Mesenchymal stem cell (in vitro differentiated cells and primary cell): ENCODE results near the gene SEC24C.
A peak's percentile ranks its signal among the peaks of the same experiment; 100 is the strongest.

Experiments
- DNase-seq: peaks from one replicate; pipeline ENCODE4 v3.0.0-alpha.2; 2013
- H2AFZ ChIP-seq: one replicate; pipeline ENCODE4 v1.6.1; 2013; ENCODE audit warnings: low read depth, mild to moderate bottlenecking, control low read depth, inconsistent platforms, low read length, moderate library complexity
- H2AK5ac ChIP-seq: 2 replicates; pipeline ENCODE4 v1.6.1; 2013; ENCODE audit warnings: low read length, moderate library complexity, mild to moderate bottlenecking, inconsistent platforms; ENCODE audit not compliant: severe bottlenecking
- H2BK120ac ChIP-seq: one replicate; pipeline ENCODE4 v1.6.1; 2013; ENCODE audit warnings: low read depth, mild to moderate bottlenecking, inconsistent platforms, low read length, moderate library complexity
- H2BK12ac ChIP-seq, 2 experiments: one replicate each; pipeline ENCODE4 v1.6.1; 2013; ENCODE audit warnings: inconsistent platforms in 2 of 2, low read length in 2 of 2, mild to moderate bottlenecking in 2 of 2, moderate library complexity in 2 of 2, control low read depth in 1 of 2
- H2BK15ac ChIP-seq: one replicate; pipeline ENCODE4 v1.6.1; 2013; ENCODE audit warnings: mild to moderate bottlenecking, low read depth, inconsistent platforms; ENCODE audit not compliant: poor library complexity, severe bottlenecking
- H2BK5ac ChIP-seq: 2 replicates; pipeline ENCODE4 v1.6.1; 2013; ENCODE audit warnings: low read depth, mild to moderate bottlenecking, low read length, control low read depth, inconsistent platforms; ENCODE audit not compliant: poor library complexity, severe bottlenecking
- H3K14ac ChIP-seq, 2 experiments: one replicate each; pipeline ENCODE4 v1.6.1; 2013; ENCODE audit warnings: inconsistent platforms in 2 of 2, low read length in 2 of 2, control low read depth in 1 of 2, mild to moderate bottlenecking in 1 of 2, moderate library complexity in 1 of 2
- H3K18ac ChIP-seq, 2 experiments: one replicate each; pipeline ENCODE4 v1.6.1; 2013; ENCODE audit warnings: inconsistent platforms in 2 of 2, low read length in 2 of 2, control low read depth in 1 of 2, low read depth in 1 of 2, mild to moderate bottlenecking in 1 of 2
- H3K23ac ChIP-seq, 2 experiments: one replicate each; pipeline ENCODE4 v1.6.1; 2013; ENCODE audit warnings: inconsistent platforms in 2 of 2, low read length in 2 of 2, mild to moderate bottlenecking in 2 of 2, moderate library complexity in 2 of 2, control low read depth in 1 of 2
- H3K27ac ChIP-seq: 2 replicates; pipeline ENCODE4 v1.5.1; 2013; ENCODE audit warnings: mild to moderate bottlenecking, moderate library complexity, low read length, control low read depth, inconsistent platforms; ENCODE audit not compliant: poor library complexity, severe bottlenecking
- H3K27me3 ChIP-seq, 2 experiments: 2 replicates each; pipeline versions ENCODE4 v1.6.1 to v1.7.0; 2013; ENCODE audit warnings: low read length in 2 of 2, mild to moderate bottlenecking in 2 of 2, moderate library complexity in 2 of 2, control low read depth in 1 of 2, inconsistent platforms in 1 of 2; ENCODE audit not compliant: control insufficient read depth in 1 of 2, insufficient read depth in 1 of 2
- H3K36me3 ChIP-seq, 2 experiments: 2 replicates each; pipeline versions ENCODE4 v1.6.1 to v1.7.0; 2013; ENCODE audit warnings: low read length in 2 of 2, control low read depth in 1 of 2, inconsistent platforms in 1 of 2, low read depth in 1 of 2, mild to moderate bottlenecking in 1 of 2; ENCODE audit not compliant: insufficient read depth in 2 of 2, control insufficient read depth in 1 of 2
- H3K4ac ChIP-seq, 2 experiments: one replicate each; pipeline ENCODE4 v1.6.1; 2013; ENCODE audit warnings: inconsistent platforms in 2 of 2, low read length in 2 of 2, mild to moderate bottlenecking in 2 of 2, moderate library complexity in 2 of 2, control low read depth in 1 of 2, low read depth in 1 of 2
- H3K4me1 ChIP-seq: 2 replicates; pipeline ENCODE4 v1.6.1; 2013; ENCODE audit warnings: low read depth, low read length, control low read depth; ENCODE audit not compliant: control insufficient read depth, insufficient read depth
- H3K4me2 ChIP-seq: 2 replicates; pipeline ENCODE4 v1.6.1; 2013; ENCODE audit warnings: low read length, mild to moderate bottlenecking, inconsistent platforms; ENCODE audit not compliant: poor library complexity, severe bottlenecking
- H3K4me3 ChIP-seq, 2 experiments: 2 replicates each; pipeline versions ENCODE4 v1.5.1 to v1.7.0; 2013; ENCODE audit warnings: low read length in 2 of 2, mild to moderate bottlenecking in 2 of 2, control low read depth in 1 of 2, low read depth in 1 of 2; ENCODE audit not compliant: insufficient read depth in 1 of 2
- H3K79me1 ChIP-seq: replicated peaks from 2 replicates; pipeline ENCODE4 v1.6.1; 2013; ENCODE audit warnings: mild to moderate bottlenecking, control low read depth, low read length, inconsistent platforms; ENCODE audit not compliant: poor library complexity, severe bottlenecking
- H3K9ac ChIP-seq: 2 replicates; pipeline ENCODE4 v1.7.0; 2013; ENCODE audit warnings: mild to moderate bottlenecking, low read length, moderate library complexity
- H3K9me3 ChIP-seq: 2 replicates; pipeline ENCODE4 v1.7.0; 2013; ENCODE audit warnings: mild to moderate bottlenecking, low read length; ENCODE audit not compliant: control insufficient read depth
- H4K8ac ChIP-seq: one replicate; pipeline ENCODE4 v1.6.1; 2013; ENCODE audit warnings: inconsistent platforms, mild to moderate bottlenecking, low read length, moderate library complexity
- H4K91ac ChIP-seq: one replicate; pipeline ENCODE4 v1.6.1; 2013; ENCODE audit warnings: mild to moderate bottlenecking, low read length, inconsistent platforms
- WGBS: methylation state at CpG from one replicate; pipeline ENCODE4 v1.1.7; 2013; ENCODE audit warnings: mixed read lengths; 5-methylcytosine and 5-hydroxymethylcytosine counted together

The SEC24C gene

GRCh38 chr10:73765066-73765465 is 20.9 kb downstream of the SEC24C start:
- Histone ChIP-seq H3K4me2 (no peak overlapping the region), H2BK15ac (no peak overlapping the region), H3K14ac (no peak overlapping the region), H4K8ac (no peak overlapping the region), H2AK5ac (no peak overlapping the region), H3K9me3 (no peaks in the 10 kb centered on the region), H3K36me3 (peaks cover 66 to 96% of the 10 kb centered on the region in 2 experiments), H2AFZ (no peak overlapping the region), H3K79me1 (peaks cover 34% of the 10 kb centered on the region), H3K23ac (no peak overlapping the region), H4K91ac (no peak overlapping the region), H3K4me3 (no peak overlapping the region), H3K27me3 (no peaks in the 10 kb centered on the region), H3K4me1 (peaks cover 5% of the 10 kb centered on the region), H3K18ac (no peak overlapping the region), H2BK12ac (no peak overlapping the region), H2BK5ac (no peak overlapping the region), H3K4ac (no peak overlapping the region), H3K9ac (no peak overlapping the region), H2BK120ac (no peak overlapping the region), H3K27ac (no peak overlapping the region)
- 99% methylated on average over 5 of the region's 6 CpGs for WGBS
- no peak for DNase-seq

DNA sequence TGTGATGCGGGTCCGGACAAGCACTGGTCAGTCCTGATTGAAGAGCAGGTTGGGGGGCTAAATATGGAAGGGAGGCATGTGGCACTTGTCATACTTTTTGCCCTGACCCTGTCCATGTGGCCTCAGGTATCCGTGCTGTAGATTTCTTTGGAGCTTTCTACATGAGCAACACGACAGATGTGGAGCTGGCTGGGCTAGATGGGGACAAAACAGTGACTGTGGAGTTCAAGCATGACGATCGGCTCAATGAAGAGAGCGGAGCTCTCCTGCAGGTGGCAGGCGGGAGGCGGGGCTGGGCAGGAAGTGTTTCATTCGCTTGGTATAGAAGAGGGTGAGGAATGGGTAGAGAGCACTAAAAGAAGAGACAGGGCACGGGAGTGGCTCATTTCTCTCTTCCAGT is 24.7 kb downstream of the SEC24C start:
- H3K4me3 ChIP-seq: no peak overlapping the region
- H3K27me3 ChIP-seq: no peaks in the 10 kb centered on the region
- peaks cover 70 to 77% of the 10 kb centered on the region in 2 experiments for H3K36me3 ChIP-seq
- H3K18ac ChIP-seq: no peak overlapping the region
- DNase-seq: no peak
- H3K9ac ChIP-seq: no peak overlapping the region
- no peak overlapping the region for H3K4ac ChIP-seq
- H2BK15ac ChIP-seq: no peak overlapping the region
- H3K9me3 ChIP-seq: no peaks in the 10 kb centered on the region
- H2AFZ ChIP-seq: no peak overlapping the region
- no peak overlapping the region for H3K23ac ChIP-seq
- no peak overlapping the region for H2AK5ac ChIP-seq
- H4K91ac ChIP-seq: no peak overlapping the region
- no peak overlapping the region for H4K8ac ChIP-seq
- H2BK120ac ChIP-seq: no peak overlapping the region
- H2BK12ac ChIP-seq: no peak overlapping the region
- H3K14ac ChIP-seq: no peak overlapping the region
- no peak overlapping the region for H3K4me2 ChIP-seq
- no peak overlapping the region for H3K27ac ChIP-seq
- no peak overlapping the region for H2BK5ac ChIP-seq
- H3K79me1 ChIP-seq: peaks cover 26% of the 10 kb centered on the region
- 93% methylated on average over 11 of the region's 11 CpGs for WGBS
- H3K4me1 ChIP-seq: peaks cover 9% of the 10 kb centered on the region

- Histone ChIP-seq H3K4ac (no peak overlapping the region), H3K27ac (no peak overlapping the region), H3K9ac (no peak overlapping the region), H2BK120ac (no peak overlapping the region), H2BK15ac (no peak overlapping the region), H4K8ac (no peak overlapping the region), H2BK5ac (no peak overlapping the region), H4K91ac (no peak overlapping the region), H3K9me3 (no peaks in the 10 kb centered on the region), H3K27me3 (no peaks in the 10 kb centered on the region), H3K36me3 (peaks cover 66 to 78% of the 10 kb centered on the region in 2 experiments), H3K23ac (no peak overlapping the region), H3K14ac (no peak overlapping the region), H3K79me1 (peaks cover 25% of the 10 kb centered on the region), H3K4me1 (peaks cover 11% of the 10 kb centered on the region), H2AFZ (no peak overlapping the region), H3K18ac (no peak overlapping the region), H3K4me2 (no peak overlapping the region), H3K4me3 (no peak overlapping the region), H2BK12ac (no peak overlapping the region), H2AK5ac (no peak overlapping the region)
- no peak for DNase-seq
- WGBS: 96% methylated on average over 5 of the region's 5 CpGs
Measured at GRCh38 chr10:73769396-73769795, 25.2 kb downstream of the SEC24C start.

DNA sequence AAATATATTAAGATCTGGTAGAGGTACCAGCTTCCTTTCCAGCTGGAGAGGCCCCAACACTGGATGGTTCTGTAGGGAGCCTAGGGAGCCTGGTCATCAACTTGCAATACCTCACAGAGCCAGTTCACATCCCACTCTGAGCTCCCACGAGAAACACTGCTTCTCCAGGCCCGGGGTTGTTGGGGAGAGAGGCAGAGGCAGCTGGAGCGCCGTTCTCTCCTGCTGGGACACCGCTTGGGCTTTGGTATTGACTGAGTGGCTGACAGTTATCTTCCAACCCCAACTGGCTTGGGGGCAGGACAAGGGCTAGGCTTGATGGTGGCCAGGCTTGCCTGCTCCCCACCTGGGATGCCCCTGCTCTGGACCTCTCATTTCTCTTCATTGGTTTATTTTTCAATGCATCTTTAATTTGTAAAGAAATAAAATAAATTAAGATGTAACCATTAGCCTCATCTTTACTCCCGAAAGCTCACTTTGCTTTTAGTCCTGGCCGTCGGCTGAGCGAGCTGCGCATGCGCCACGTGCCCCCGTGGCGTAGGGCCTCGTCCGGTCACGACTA is 27.6 kb downstream of the SEC24C start:
- Histone ChIP-seq H3K4ac (peak overlapping the region; percentile 56 to 82), H2BK15ac (peak overlapping the region; percentile 95), H3K9me3 (no peaks in the 10 kb centered on the region), H3K23ac (no peak overlapping the region), H4K91ac (peak overlapping the region; percentile 55), H3K4me1 (peaks cover 16% of the 10 kb centered on the region), H3K9ac (peak overlapping the region; percentile 95), H3K4me2 (no peak overlapping the region), H2AK5ac (no peak overlapping the region), H3K14ac (no peak overlapping the region), H3K18ac (peak overlapping the region in 1 of 2 experiments; percentile 98), H2BK120ac (peak overlapping the region; percentile 91), H4K8ac (peak overlapping the region; percentile 99), H2AFZ (no peak overlapping the region), H3K79me1 (peaks cover 9% of the 10 kb centered on the region), H3K27ac (peak overlapping the region; percentile 24), H3K4me3 (peak overlapping the region; percentile 88 to 99), H2BK12ac (peak overlapping the region in 1 of 2 experiments; percentile 3), H2BK5ac (peak overlapping the region; percentile 83), H3K27me3 (no peaks in the 10 kb centered on the region), H3K36me3 (peaks cover 52 to 75% of the 10 kb centered on the region in 2 experiments)
- DNase-seq: no peak
- WGBS: 14% methylated on average over 17 of the region's 17 CpGs
